Omental fat pad (tissue), 4 donors: ENCODE measurements around the gene ISY1. TPM values are rescaled to one million over a fixed set of nuclear protein-coding genes. Genes with fewer than 3 reads are reported as not detected.
"Not testable (repeated sequence)": the region's sequence is repeated elsewhere in the genome, so short reads cannot be mapped to it uniquely, and the experiment has no call there.

Experiments used
- ATAC-seq: fragments of 150-250 bp; one replicate; pipeline ENCODE4 v1.9.1; 2016; ENCODE audit warnings: mild to moderate bottlenecking, moderate library complexity; ENCODE audit not compliant: low FRiP score
- DNase-seq: peaks from one replicate; pipeline ENCODE4 v3.0.0-alpha.2; 2019; ENCODE audit warnings: low spot score
- total RNA-seq, 4 donors: library from RNA; depleted of rRNA; stranded (reverse); fragments of >200 nt; gene quantifications; one replicate each; pipeline ENCODE4 v1.1.0, GENCODE V29; 2016
- TF ChIP-seq, protein P1 (sequence below), 3 donors: fragments of 450-650 bp; IDR thresholded peaks; one replicate each; pipeline ENCODE4 v1.5.1; 2016 to 2017; ENCODE audit warnings: antibody characterized with exemption in 3 of 3, mild to moderate bottlenecking in 3 of 3, moderate library complexity in 2 of 3

The ISY1 gene
- total RNA-seq, 4 donors from 2014 or later, result 14.4 to 23.2 (median 17.0) TPM

DNA sequence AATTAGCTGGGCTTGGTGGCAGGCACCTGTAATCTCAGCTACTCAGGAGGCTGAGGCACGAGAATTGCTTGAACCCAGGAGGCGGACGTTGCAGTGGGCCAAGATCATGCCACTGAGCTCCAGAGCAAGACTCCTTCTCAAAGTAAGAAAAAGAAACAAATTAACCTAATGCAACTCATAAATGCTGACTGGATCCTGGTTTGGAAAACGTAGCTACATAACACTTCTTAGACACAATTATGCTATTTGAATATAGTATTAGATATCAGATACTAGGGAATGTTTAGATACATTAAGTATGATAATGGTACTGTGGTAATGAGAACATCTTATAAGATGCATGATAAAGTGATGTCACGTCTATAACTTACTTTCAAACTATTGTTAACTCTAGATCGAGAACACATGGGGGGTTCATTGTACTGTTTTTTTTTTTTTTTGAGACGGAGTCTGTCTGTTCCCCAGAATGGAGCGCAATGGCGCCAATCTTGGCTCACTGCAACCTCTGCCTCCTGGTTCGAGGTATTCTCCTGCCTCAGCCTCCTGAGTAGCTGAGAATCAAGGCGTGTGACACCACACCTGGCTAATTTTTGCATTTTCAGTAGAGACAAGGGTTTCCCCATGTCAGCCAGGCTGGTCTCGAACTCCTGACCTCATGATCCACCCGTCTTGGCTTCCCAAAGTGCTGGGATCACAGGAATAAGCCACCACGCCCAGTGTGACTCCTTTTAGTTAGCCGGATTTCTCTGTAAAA is 5.9 kb upstream of the ISY1 start:
- ATAC-seq (no peak), DNase-seq (no peak)
- TF ChIP-seq, protein P1, sequence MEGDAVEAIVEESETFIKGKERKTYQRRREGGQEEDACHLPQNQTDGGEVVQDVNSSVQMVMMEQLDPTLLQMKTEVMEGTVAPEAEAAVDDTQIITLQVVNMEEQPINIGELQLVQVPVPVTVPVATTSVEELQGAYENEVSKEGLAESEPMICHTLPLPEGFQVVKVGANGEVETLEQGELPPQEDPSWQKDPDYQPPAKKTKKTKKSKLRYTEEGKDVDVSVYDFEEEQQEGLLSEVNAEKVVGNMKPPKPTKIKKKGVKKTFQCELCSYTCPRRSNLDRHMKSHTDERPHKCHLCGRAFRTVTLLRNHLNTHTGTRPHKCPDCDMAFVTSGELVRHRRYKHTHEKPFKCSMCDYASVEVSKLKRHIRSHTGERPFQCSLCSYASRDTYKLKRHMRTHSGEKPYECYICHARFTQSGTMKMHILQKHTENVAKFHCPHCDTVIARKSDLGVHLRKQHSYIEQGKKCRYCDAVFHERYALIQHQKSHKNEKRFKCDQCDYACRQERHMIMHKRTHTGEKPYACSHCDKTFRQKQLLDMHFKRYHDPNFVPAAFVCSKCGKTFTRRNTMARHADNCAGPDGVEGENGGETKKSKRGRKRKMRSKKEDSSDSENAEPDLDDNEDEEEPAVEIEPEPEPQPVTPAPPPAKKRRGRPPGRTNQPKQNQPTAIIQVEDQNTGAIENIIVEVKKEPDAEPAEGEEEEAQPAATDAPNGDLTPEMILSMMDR (IDR thresholded peaks at IDR 0.05), result no peak

GRCh38 chr3:129165594-129165993 is 4.7 kb upstream of the ISY1 start:
- not testable (repeated sequence) for DNase-seq, ATAC-seq

- ATAC-seq (no peak), DNase-seq (no peak)
- TF ChIP-seq, protein P1 (IDR thresholded peaks at IDR 0.05), result no peak
These were observed 3.6 kb upstream of the ISY1 start for GRCh38 chr3:129164500-129164899.

- ATAC-seq, result no peak
- DNase-seq, result no peak
- TF ChIP-seq, protein P1 (IDR thresholded peaks at IDR 0.05), result no peak
These were observed 2.1 kb upstream of the ISY1 start for GRCh38 chr3:129162729-129163579.

DNA sequence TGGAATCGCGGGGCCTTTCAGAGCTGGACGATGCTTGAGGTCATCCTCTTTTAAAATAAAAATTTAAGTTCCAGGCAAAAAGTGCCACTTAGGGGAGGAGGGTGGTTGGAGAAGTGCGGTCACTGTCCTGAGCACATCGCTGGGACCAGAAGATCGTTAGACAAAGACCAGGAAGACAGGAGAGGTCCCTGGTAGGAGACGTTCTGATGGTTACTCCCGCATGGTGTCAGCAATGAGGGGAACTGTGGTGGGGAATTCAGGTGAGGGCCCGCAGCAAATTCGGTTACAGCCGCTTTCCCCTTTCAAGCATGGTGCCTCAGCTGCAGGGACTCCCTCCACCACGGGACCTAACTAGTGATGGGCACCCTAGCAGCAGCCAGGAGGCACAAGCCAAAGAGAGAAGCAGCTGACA is 1.0 kb upstream of the ISY1 start:
- peak; percentile 6 for ATAC-seq
- no peak for DNase-seq
- TF ChIP-seq, protein P1 (IDR thresholded peaks at IDR 0.05), result no peak

GRCh38 chr3:129144786-129145185 is 16.1 kb downstream of the ISY1 start:
- TF ChIP-seq, protein P1 (IDR thresholded peaks at IDR 0.05), result no peak
- no peak for ATAC-seq
- no peak for DNase-seq

DNA sequence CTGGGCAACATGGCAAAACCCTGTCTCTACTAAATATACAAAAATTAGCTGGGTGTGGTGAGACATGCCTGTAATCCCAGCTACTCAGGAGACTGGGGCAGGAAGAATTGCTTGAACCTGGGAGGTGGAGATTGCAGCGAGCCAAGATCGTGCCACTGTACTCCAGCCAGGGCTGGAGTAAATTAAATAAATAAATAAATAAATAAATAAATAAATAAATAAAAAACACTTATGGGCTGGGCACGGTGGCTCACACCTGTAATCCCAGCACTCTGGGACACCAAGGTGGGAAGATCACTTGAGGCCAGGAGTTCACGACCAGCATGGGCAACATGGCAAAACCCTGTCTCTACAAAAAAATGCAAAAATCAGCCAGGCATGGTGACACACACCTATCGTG is 19.9 kb downstream of the ISY1 start:
- not testable (repeated sequence) for ATAC-seq, DNase-seq

DNA sequence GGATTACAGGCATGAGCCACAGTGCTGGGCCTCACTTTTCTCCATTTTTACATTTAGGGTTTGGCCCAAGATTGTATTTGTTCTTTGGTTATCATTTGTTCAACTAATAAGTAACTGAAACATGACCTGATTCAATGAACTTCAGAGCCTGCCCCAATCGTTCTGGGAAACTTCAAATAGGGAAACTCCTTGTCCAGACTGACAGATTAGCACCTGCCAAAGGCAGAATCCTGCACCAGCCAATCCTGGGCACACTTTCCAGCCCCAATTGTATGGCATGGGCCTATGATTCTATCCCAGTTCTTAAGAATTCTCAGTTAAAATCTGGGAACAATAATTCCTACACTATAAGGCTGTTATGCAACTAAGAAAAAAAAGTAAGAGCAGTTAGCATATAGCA is 21.0 kb downstream of the ISY1 start:
- DNase-seq (no peak), ATAC-seq (no peak)

DNA sequence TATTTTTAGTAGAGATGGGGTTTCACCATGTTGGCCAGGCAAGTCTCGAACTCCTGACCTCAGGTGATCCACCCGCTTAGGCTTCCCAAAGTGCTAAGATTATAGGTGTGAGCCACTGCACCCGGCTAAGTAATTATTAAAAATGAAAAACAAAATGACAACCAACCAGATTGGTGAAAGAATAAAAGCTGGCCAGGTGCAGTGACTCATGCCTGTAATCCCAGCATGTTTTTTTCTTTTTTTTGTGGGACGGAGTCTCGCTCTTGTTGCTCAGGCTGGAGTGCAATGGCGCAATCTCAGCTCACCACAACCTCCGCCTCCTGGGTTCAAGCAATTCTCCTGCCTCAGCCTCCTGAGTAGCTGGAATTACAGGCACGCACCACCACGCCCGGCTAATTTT is 24.6 kb downstream of the ISY1 start:
- ATAC-seq, DNase-seq: not testable (repeated sequence)

More for the DNA sequence above, 21.0 kb downstream of the ISY1 start:
- TF ChIP-seq, protein P1 (IDR thresholded peaks at IDR 0.05), result no peak
